Calu3 (cell line): Measurements from ENCODE around the gene LDLRAD3. TPM values are rescaled to one million over a fixed set of nuclear protein-coding genes. Genes with fewer than 3 reads are reported as not detected.

Experiments
- BruUV-seq: library from RNA; stranded (reverse); fragments of 400-500 nt; replicated peaks from 2 replicates; lab custom pipeline; 2021; lab: Mats Ljungman, UMichigan
- CTCF ChIA-PET: fragments of 300-600 bp; sonication (Branson Sonifier 250); formaldehyde crosslinking; loops from one replicate; lab custom pipeline; 2022; ENCODE audit warnings: antibody characterized with exemption; lab: Charles Lee
- DNase-seq: peaks from one replicate; pipeline ENCODE4 v3.0.0; 2022
- H3K27ac Mint-ChIP-seq: one replicate; pipeline ENCODE4 v1.8.0; 2022; ENCODE audit warnings: mixed read lengths; ENCODE audit not compliant: unreplicated experiment
- H3K27me3 Mint-ChIP-seq: one replicate; pipeline ENCODE4 v1.8.0; 2022; ENCODE audit warnings: mixed read lengths; ENCODE audit not compliant: unreplicated experiment
- H3K36me3 Mint-ChIP-seq: one replicate; pipeline ENCODE4 v1.8.0; 2022; ENCODE audit warnings: mild to moderate bottlenecking, moderate library complexity, mixed read lengths; ENCODE audit not compliant: insufficient read depth, unreplicated experiment
- H3K4me1 Mint-ChIP-seq: one replicate; pipeline ENCODE4 v1.8.0; 2022; ENCODE audit warnings: mild to moderate bottlenecking, low read depth, mixed read lengths; ENCODE audit not compliant: unreplicated experiment
- H3K4me3 Mint-ChIP-seq: one replicate; pipeline ENCODE4 v1.8.0; 2022; ENCODE audit warnings: mild to moderate bottlenecking, low read depth, moderate library complexity, mixed read lengths; ENCODE audit not compliant: unreplicated experiment
- H3K9me3 Mint-ChIP-seq: one replicate; pipeline ENCODE4 v1.8.0; 2022; ENCODE audit warnings: low read depth, mixed read lengths; ENCODE audit not compliant: unreplicated experiment
- intact Hi-C: fragments of 100-400 bp; cut with micrococcal nuclease; formaldehyde crosslinking; loops from one replicate; pipeline ENCODE4 v1.10.0; 2022; ENCODE audit not compliant: unreplicated experiment
- total RNA-seq: library from RNA; stranded (reverse); gene quantifications from 2 replicates; pipeline ENCODE4 v1.2.3, GENCODE V29; 2022
- TF ChIP-seq, protein P1 (sequence below): fragments of 200-600 bp; IDR thresholded peaks from one replicate; pipeline ENCODE4 v1.8.0; 2022; ENCODE audit warnings: antibody characterized with exemption; ENCODE audit not compliant: unreplicated experiment

Gene LDLRAD3
- total RNA-seq, 1 experiment from 2014 or later = 16.2 TPM

DNA sequence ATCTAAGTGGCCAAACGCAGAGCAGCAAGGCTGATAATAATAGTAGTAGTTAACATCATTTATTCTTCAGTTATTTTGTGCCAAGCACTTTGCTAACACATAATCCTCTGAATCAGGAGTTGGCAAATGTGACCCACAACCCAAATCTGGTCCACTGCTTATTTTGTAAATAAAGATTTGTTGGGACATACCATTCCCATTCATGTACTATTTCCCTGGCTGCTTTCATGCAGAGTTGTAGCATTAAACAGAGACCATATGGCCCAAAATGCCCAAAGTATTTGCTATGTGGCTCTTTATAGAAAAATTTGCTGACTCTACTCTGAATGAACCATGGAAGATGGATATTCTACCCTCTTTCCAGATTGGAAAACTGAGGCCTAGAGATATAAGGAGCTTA is 295.0 kb downstream of the LDLRAD3 start:
- H3K9me3 Mint-ChIP-seq = no peaks in the 10 kb centered on the region

DNA sequence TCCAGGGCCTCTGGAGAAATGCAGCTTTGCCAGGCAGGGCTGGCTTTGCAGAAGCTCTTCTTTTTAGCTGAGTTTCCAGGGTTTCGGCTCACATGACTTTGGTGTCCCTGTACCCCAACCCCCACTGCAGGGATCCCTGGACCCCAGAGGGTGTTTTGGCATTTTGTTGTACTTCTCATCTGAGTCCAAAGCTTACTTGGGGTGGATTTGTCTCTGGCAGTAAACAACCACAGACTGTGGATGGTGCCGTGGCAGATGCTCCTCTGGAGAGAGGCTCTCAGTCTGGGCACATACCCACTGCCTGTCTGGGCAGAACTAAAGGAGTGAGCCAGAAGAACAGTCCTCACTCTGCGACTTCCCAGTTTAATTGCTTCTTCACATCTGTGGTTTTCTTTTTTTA is 295.8 kb downstream of the LDLRAD3 start:
- Mint-ChIP-seq H3K36me3 (no peaks in the 10 kb centered on the region), H3K9me3 (no peaks in the 10 kb centered on the region), H3K4me1 (no peaks in the 10 kb centered on the region), H3K27me3 (no peaks in the 10 kb centered on the region), H3K27ac (no peak overlapping the region), H3K4me3 (no peak overlapping the region)
- intact Hi-C loops = no loop called here
- TF ChIP-seq, protein P1, sequence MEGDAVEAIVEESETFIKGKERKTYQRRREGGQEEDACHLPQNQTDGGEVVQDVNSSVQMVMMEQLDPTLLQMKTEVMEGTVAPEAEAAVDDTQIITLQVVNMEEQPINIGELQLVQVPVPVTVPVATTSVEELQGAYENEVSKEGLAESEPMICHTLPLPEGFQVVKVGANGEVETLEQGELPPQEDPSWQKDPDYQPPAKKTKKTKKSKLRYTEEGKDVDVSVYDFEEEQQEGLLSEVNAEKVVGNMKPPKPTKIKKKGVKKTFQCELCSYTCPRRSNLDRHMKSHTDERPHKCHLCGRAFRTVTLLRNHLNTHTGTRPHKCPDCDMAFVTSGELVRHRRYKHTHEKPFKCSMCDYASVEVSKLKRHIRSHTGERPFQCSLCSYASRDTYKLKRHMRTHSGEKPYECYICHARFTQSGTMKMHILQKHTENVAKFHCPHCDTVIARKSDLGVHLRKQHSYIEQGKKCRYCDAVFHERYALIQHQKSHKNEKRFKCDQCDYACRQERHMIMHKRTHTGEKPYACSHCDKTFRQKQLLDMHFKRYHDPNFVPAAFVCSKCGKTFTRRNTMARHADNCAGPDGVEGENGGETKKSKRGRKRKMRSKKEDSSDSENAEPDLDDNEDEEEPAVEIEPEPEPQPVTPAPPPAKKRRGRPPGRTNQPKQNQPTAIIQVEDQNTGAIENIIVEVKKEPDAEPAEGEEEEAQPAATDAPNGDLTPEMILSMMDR = no peak
- CTCF ChIA-PET = no interaction called here
- DNase-seq = no peak
- BruUV-seq = no TSS peak

More for the DNA sequence above, 295.0 kb downstream of the LDLRAD3 start:
- Mint-ChIP-seq H3K27ac (no peak overlapping the region), H3K4me1 (no peaks in the 10 kb centered on the region), H3K36me3 (no peaks in the 10 kb centered on the region), H3K4me3 (no peak overlapping the region), H3K27me3 (no peaks in the 10 kb centered on the region)
- intact Hi-C loops = no loop called here
- DNase-seq = no peak
- CTCF ChIA-PET = interaction anchor here (0.6 kb wide), 1 partner anchor 87 kb away, joined by 4 read pairs; no protein-coding TSS in a partner anchor
- BruUV-seq = no TSS peak
- TF ChIP-seq, protein P1 = no peak

- no peaks in the 10 kb centered on the region for H3K27me3 Mint-ChIP-seq
- no peaks in the 10 kb centered on the region for H3K9me3 Mint-ChIP-seq
- intact Hi-C loops = no loop called here
- DNase-seq = no peak
- H3K36me3 Mint-ChIP-seq = no peaks in the 10 kb centered on the region
- no peak overlapping the region for H3K27ac Mint-ChIP-seq
- TF ChIP-seq, protein P1 = no peak
- CTCF ChIA-PET = no interaction called here
- H3K4me1 Mint-ChIP-seq = no peaks in the 10 kb centered on the region
- no peak overlapping the region for H3K4me3 Mint-ChIP-seq
- BruUV-seq = no TSS peak
Observed at GRCh38 chr11:36240173-36240572, 296.3 kb downstream of the LDLRAD3 start.

GRCh38 chr11:36240801-36241200 is 296.9 kb downstream of the LDLRAD3 start:
- H3K4me3 Mint-ChIP-seq = no peak overlapping the region
- no peaks in the 10 kb centered on the region for H3K4me1 Mint-ChIP-seq
- no peaks in the 10 kb centered on the region for H3K27me3 Mint-ChIP-seq
- no peak overlapping the region for H3K27ac Mint-ChIP-seq
- no peaks in the 10 kb centered on the region for H3K36me3 Mint-ChIP-seq
- intact Hi-C loops = no loop called here
- DNase-seq = no peak
- CTCF ChIA-PET = no interaction called here
- TF ChIP-seq, protein P1 = no peak
- no peaks in the 10 kb centered on the region for H3K9me3 Mint-ChIP-seq
- no TSS peak for BruUV-seq
